WTC11 (cell line): Measurements from ENCODE around the gene SPACDR. TPM values are rescaled to one million over a fixed set of nuclear protein-coding genes. Genes with fewer than 3 reads are reported as not detected.

Experiments used
- ATAC-seq: fragments of 200-7000 bp; cut with Tn5 transposase; 2 replicates; pipeline ENCODE4 v1.10.0; 2021; ENCODE audit warnings: mild to moderate bottlenecking, moderate library complexity
- CTCF ChIA-PET: fragments of 300-600 bp; sonication (Branson Sonifier 250); formaldehyde crosslinking; loops from one replicate; lab custom pipeline; 2021; ENCODE audit warnings: antibody characterized with exemption; lab: Charles Lee
- POLR2A ChIA-PET: fragments of 350-600 bp; sonication (Branson Sonifier 250); formaldehyde crosslinking; loops from one replicate; lab custom pipeline; 2021; ENCODE audit warnings: antibody characterized with exemption; lab: Charles Lee
- DNase-seq: peaks from one replicate; pipeline ENCODE4 v3.0.0; 2021; ENCODE audit warnings: low spot score
- H3K27ac Mint-ChIP-seq: 2 replicates; pipeline ENCODE4 v1.8.0; 2021; ENCODE audit warnings: mixed read lengths
- H3K27me3 Mint-ChIP-seq: 2 replicates; pipeline ENCODE4 v1.8.0; 2021; ENCODE audit warnings: low read depth, mild to moderate bottlenecking, moderate library complexity, mixed read lengths
- H3K36me3 Mint-ChIP-seq: 2 replicates; pipeline ENCODE4 v1.8.0; 2021; ENCODE audit warnings: mixed read lengths
- H3K4me1 Mint-ChIP-seq: 2 replicates; pipeline ENCODE4 v1.8.0; 2022; ENCODE audit warnings: mixed read lengths
- H3K4me3 Mint-ChIP-seq: 2 replicates; pipeline ENCODE4 v1.8.0; 2021; ENCODE audit warnings: mild to moderate bottlenecking, moderate library complexity, mixed read lengths
- H3K9me3 Mint-ChIP-seq: 2 replicates; pipeline ENCODE4 v1.8.0; 2021; ENCODE audit warnings: mixed read lengths
- AR ChIP-seq: fragments of 250-450 bp; sonication (Bioruptor Pico); IDR thresholded peaks from 2 replicates; pipeline ENCODE4 v1.9.0; 2021; ENCODE audit warnings: mild to moderate bottlenecking
- EMX1 ChIP-seq: fragments of 250-450 bp; sonication (Bioruptor Pico); IDR thresholded peaks from 2 replicates; pipeline ENCODE4 v1.8.0; 2021; ENCODE audit warnings: mild to moderate bottlenecking
- ERG ChIP-seq: fragments of 250-450 bp; sonication (Bioruptor Pico); IDR thresholded peaks from 2 replicates; pipeline ENCODE4 v1.8.0; 2021; ENCODE audit warnings: mild to moderate bottlenecking
- FOXP1 ChIP-seq: sonication (generic); formaldehyde crosslinking; IDR thresholded peaks from 2 replicates; pipeline ENCODE4 v1.8.0; 2022; ENCODE audit warnings: missing genetic modification reagents, mild to moderate bottlenecking, moderate library complexity, borderline replicate concordance
- FOXP4 ChIP-seq: sonication (generic); formaldehyde crosslinking; IDR thresholded peaks from 2 replicates; pipeline ENCODE4 v1.8.0; 2022; ENCODE audit warnings: mild to moderate bottlenecking, missing genetic modification reagents
- HMGXB4 ChIP-seq: sonication (generic); formaldehyde crosslinking; IDR thresholded peaks from 2 replicates; pipeline ENCODE4 v1.8.1; 2023; ENCODE audit warnings: mild to moderate bottlenecking, moderate library complexity, missing genetic modification reagents
- JUN ChIP-seq: sonication (generic); formaldehyde crosslinking; IDR thresholded peaks from 2 replicates; pipeline ENCODE4 v1.8.0; 2023; ENCODE audit warnings: mild to moderate bottlenecking, missing genetic modification reagents
- MLX ChIP-seq: sonication (generic); formaldehyde crosslinking; IDR thresholded peaks from 2 replicates; pipeline ENCODE4 v1.8.1; 2023; ENCODE audit warnings: mild to moderate bottlenecking, missing genetic modification reagents, moderate library complexity
- MXD4 ChIP-seq: fragments of 250-450 bp; sonication (Bioruptor Pico); IDR thresholded peaks from 2 replicates; pipeline ENCODE4 v1.8.0; 2021; ENCODE audit warnings: mild to moderate bottlenecking, moderate library complexity, borderline replicate concordance
- NFE2L1 ChIP-seq: sonication (generic); formaldehyde crosslinking; IDR thresholded peaks from 2 replicates; pipeline ENCODE4 v1.8.1; 2023; ENCODE audit warnings: missing genetic modification reagents
- SMAD3 ChIP-seq: sonication (generic); formaldehyde crosslinking; IDR thresholded peaks from 2 replicates; pipeline ENCODE4 v1.8.0; 2022; ENCODE audit warnings: missing genetic modification reagents, mild to moderate bottlenecking, borderline replicate concordance
- ZNF219 ChIP-seq: sonication (generic); formaldehyde crosslinking; IDR thresholded peaks from 2 replicates; pipeline ENCODE4 v1.8.0; 2023; ENCODE audit warnings: missing genetic modification reagents, mild to moderate bottlenecking, borderline replicate concordance
- ZNF281 ChIP-seq: sonication (generic); formaldehyde crosslinking; IDR thresholded peaks from 2 replicates; pipeline ENCODE4 v1.8.0; 2023; ENCODE audit warnings: mild to moderate bottlenecking, missing genetic modification reagents
- ZNF532 ChIP-seq: fragments of 250-450 bp; sonication (Bioruptor Pico); IDR thresholded peaks from 2 replicates; pipeline ENCODE4 v1.9.0; 2021; ENCODE audit warnings: mild to moderate bottlenecking, borderline replicate concordance
- total RNA-seq: library from RNA; stranded (reverse); gene quantifications from 3 replicates; pipeline ENCODE4 v1.2.3, GENCODE V29; 2021

SPACDR gene
- total RNA-seq, 1 experiment from 2014 or later: 0.33 TPM

GRCh38 chr7:100443096-100443840 is 20.8 kb downstream of the SPACDR start:
- H3K36me3 Mint-ChIP-seq: no peaks in the 10 kb centered on the region
- no peak for TF ChIP-seq NFE2L1 (CRISPR knock-in tag)
- no peak for TF ChIP-seq ZNF532 (CRISPR knock-in tag)
- no peak for TF ChIP-seq HMGXB4 (CRISPR knock-in tag)
- no peak for TF ChIP-seq ZNF219
- TF ChIP-seq ERG: no peak
- TF ChIP-seq JUN: no peak
- TF ChIP-seq EMX1 (CRISPR knock-in tag): no peak
- TF ChIP-seq ZNF281 (CRISPR knock-in tag): no peak
- no peak for TF ChIP-seq MLX (CRISPR knock-in tag)
- H3K9me3 Mint-ChIP-seq: no peaks in the 10 kb centered on the region
- no peaks in the 10 kb centered on the region for H3K27me3 Mint-ChIP-seq
- DNase-seq (peak; percentile 1), ATAC-seq (no peak)
- peak overlapping the region; percentile 8 for H3K27ac Mint-ChIP-seq
- peaks cover 5% of the 10 kb centered on the region for H3K4me1 Mint-ChIP-seq
- POLR2A ChIA-PET: interaction anchor here (0.6 kb wide), 2 partner anchors 27 to 248 kb away, joined by 3 to 4 read pairs; no protein-coding TSS in a partner anchor
- CTCF ChIA-PET: interaction anchor here (1.4 to 6.0 kb wide), 3 partner anchors 13 to 26 kb away, joined by 3 to 46 read pairs (median 7); no protein-coding TSS in a partner anchor
- no peak overlapping the region for H3K4me3 Mint-ChIP-seq

- Mint-ChIP-seq H3K36me3 (no peaks in the 10 kb centered on the region), H3K4me3 (no peak overlapping the region), H3K9me3 (no peaks in the 10 kb centered on the region), H3K27me3 (no peaks in the 10 kb centered on the region), H3K27ac (peak overlapping the region; percentile 28; the same call in 1 of the 2 replicates), H3K4me1 (peaks cover 5% of the 10 kb centered on the region)
- DNase-seq: peak; percentile 2
- POLR2A ChIA-PET: no interaction called here
- CTCF ChIA-PET: interaction anchor here (6.0 kb wide), 1 partner anchor 14 kb away, joined by 46 read pairs; no protein-coding TSS in a partner anchor
- ATAC-seq: no peak
- TF ChIP-seq AR (CRISPR knock-in tag): no peak
- TF ChIP-seq FOXP1 (CRISPR knock-in tag): no peak
- no peak for TF ChIP-seq MXD4 (CRISPR knock-in tag)
- no peak for TF ChIP-seq FOXP4 (CRISPR knock-in tag)
- TF ChIP-seq SMAD3 (CRISPR knock-in tag): no peak
Measured at GRCh38 chr7:100441641-100442535, 22.2 kb downstream of the SPACDR start.
